Vagina (tissue), 2 donors: ENCODE data around the gene MAN1C1.

Source experiments
- CTCF ChIP-seq, 3 experiments: fragments of 450-650 bp in 2 of 3; fragments of 200-600 bp in 1 of 3; sonication (generic) in 1 of 3; IDR thresholded peaks; one replicate each; pipeline ENCODE4 v1.5.1; 2017 to 2019; ENCODE audit warnings: antibody characterized with exemption in 3 of 3, mild to moderate bottlenecking in 2 of 3, moderate library complexity in 2 of 3
- POLR2A ChIP-seq, 2 donors: fragments of 450-650 bp; IDR thresholded peaks; one replicate each; pipeline ENCODE4 v1.6.1; 2017; ENCODE audit warnings: antibody characterized with exemption in 2 of 2, mild to moderate bottlenecking in 2 of 2, moderate library complexity in 2 of 2
- POLR2AphosphoS5 ChIP-seq, 2 donors: sonication (generic); formaldehyde crosslinking; IDR thresholded peaks; one replicate each; pipeline ENCODE4 v1.9.0; 2017; ENCODE audit warnings: antibody characterized with exemption in 2 of 2, mild to moderate bottlenecking in 2 of 2, low read depth in 1 of 2; ENCODE audit not compliant: insufficient read depth in 1 of 2

- no peak for TF ChIP-seq CTCF (IDR thresholded peaks at IDR 0.05)
- TF ChIP-seq POLR2AphosphoS5 (IDR thresholded peaks at IDR 0.05; ENCODE audit: insufficient read depth in 1 of 2, low read depth in 1 of 2), result no peak
- TF ChIP-seq POLR2A (IDR thresholded peaks at IDR 0.05), result no peak
Measured at GRCh38 chr1:25757846-25758185, 141.2 kb downstream of the MAN1C1 start.
